PC-3 (cell line): ENCODE measurements around the gene SPEM3. TPM values are rescaled to one million over a fixed set of nuclear protein-coding genes. Genes with fewer than 3 reads are reported as not detected.

Experiments
- ATAC-seq: fragments of 200-7000 bp; cut with Tn5 transposase; 2 replicates; pipeline ENCODE4 v1.9.1; 2020; ENCODE audit warnings: mild to moderate bottlenecking, moderate library complexity
- BruUV-seq: library from RNA; stranded (reverse); fragments of 400-500 nt; replicated peaks from 2 replicates; lab custom pipeline; 2021; lab: Mats Ljungman, UMichigan
- CTCF ChIA-PET: fragments of 300-600 bp; sonication (Branson Sonifier 250); formaldehyde crosslinking; loops from one replicate; lab custom pipeline; 2022; ENCODE audit warnings: antibody characterized with exemption; lab: Charles Lee
- POLR2A ChIA-PET: fragments of 300-600 bp; sonication (Branson Sonifier 250); formaldehyde crosslinking; loops from one replicate; lab custom pipeline; 2022; ENCODE audit warnings: antibody characterized with exemption; ENCODE audit not compliant: unreplicated experiment; lab: Charles Lee
- DNase-seq: peaks from one replicate; pipeline ENCODE4 v3.0.0-alpha.2; 2015
- H2AFZ ChIP-seq: fragments of 300-600 bp; sonication (generic); 2 replicates; pipeline ENCODE4 v1.6.0; 2016; ENCODE audit warnings: antibody characterized with exemption, low read length
- H3F3A ChIP-seq: fragments of 300-600 bp; sonication (generic); one replicate; pipeline ENCODE4 v1.6.0; 2017; ENCODE audit warnings: antibody characterized with exemption, low read length, control low read depth, mild to moderate bottlenecking; ENCODE audit not compliant: unreplicated experiment
- H3K27ac ChIP-seq: fragments of 300-600 bp; sonication (generic); 2 replicates; pipeline ENCODE4 v1.5.1; 2016; ENCODE audit warnings: mild to moderate bottlenecking, low read length
- H3K27me3 ChIP-seq: fragments of 300-600 bp; sonication (generic); 2 replicates; pipeline ENCODE4 v1.6.1; 2016; ENCODE audit warnings: low read length, mixed read lengths
- H3K36me3 ChIP-seq: fragments of 300-600 bp; sonication (generic); 2 replicates; pipeline ENCODE4 v1.6.1; 2016; ENCODE audit warnings: low read depth, mixed run types, low read length, mixed read lengths
- H3K4me1 ChIP-seq: fragments of 300-600 bp; sonication (generic); 2 replicates; pipeline ENCODE4 v1.5.1; 2016; ENCODE audit warnings: low read length; ENCODE audit not compliant: insufficient read depth
- H3K4me2 ChIP-seq: fragments of 300-600 bp; sonication (generic); 2 replicates; pipeline ENCODE4 v1.6.0; 2016; ENCODE audit warnings: low read length
- H3K4me3 ChIP-seq: fragments of 300-600 bp; sonication (generic); 2 replicates; pipeline ENCODE4 v1.5.1; 2016; ENCODE audit warnings: mild to moderate bottlenecking, low read length, mixed read lengths
- H3K79me2 ChIP-seq: fragments of 300-600 bp; sonication (generic); 2 replicates; pipeline ENCODE4 v1.6.1; 2017; ENCODE audit warnings: low read length, mixed read lengths
- H3K9ac ChIP-seq: fragments of 300-600 bp; sonication (generic); 2 replicates; pipeline ENCODE4 v1.6.0; 2016; ENCODE audit warnings: mild to moderate bottlenecking, low read length
- H3K9me2 ChIP-seq: fragments of 300-600 bp; sonication (generic); replicated peaks from 2 replicates; pipeline ENCODE4 v1.6.1; 2016; ENCODE audit warnings: mixed run types, low read length, mixed read lengths
- H3K9me3 ChIP-seq: fragments of 300-600 bp; sonication (generic); 2 replicates; pipeline ENCODE4 v1.6.1; 2016; ENCODE audit warnings: low read length, mixed read lengths
- H4K20me1 ChIP-seq: fragments of 300-600 bp; sonication (generic); 2 replicates; pipeline ENCODE4 v1.6.1; 2016; ENCODE audit warnings: low read length, mixed read lengths
- EZH2 ChIP-seq: fragments of 300-600 bp; sonication (generic); IDR thresholded peaks from one replicate; pipeline ENCODE4 v1.6.1; 2017; ENCODE audit warnings: antibody characterized with exemption, mild to moderate bottlenecking, low read length; ENCODE audit not compliant: unreplicated experiment
- EZH2phosphoT487 ChIP-seq: fragments of 300-600 bp; sonication (generic); IDR thresholded peaks from 2 replicates; pipeline ENCODE4 v1.6.1; 2018; ENCODE audit warnings: mild to moderate bottlenecking, antibody characterized with exemption, low read length, borderline replicate concordance
- intact Hi-C: fragments of 100-400 bp; cut with micrococcal nuclease; formaldehyde crosslinking; loops from 2 replicates; pipeline ENCODE4 v1.9.0; 2023
- total RNA-seq: library from RNA; depleted of rRNA; stranded (reverse); fragments of >200 nt; gene quantifications from 2 replicates; pipeline ENCODE4 v1.2.3, GENCODE V29; 2014
- TF ChIP-seq, protein P1 (sequence below): fragments of 300-600 bp; sonication (generic); conservative IDR thresholded peaks from 2 replicates; pipeline ENCODE4 v1.5.1; 2017; ENCODE audit warnings: antibody characterized with exemption, low read depth, mild to moderate bottlenecking, low read length

The SPEM3 gene
- total RNA-seq, 1 experiment from 2014 or later, result not detected

DNA sequence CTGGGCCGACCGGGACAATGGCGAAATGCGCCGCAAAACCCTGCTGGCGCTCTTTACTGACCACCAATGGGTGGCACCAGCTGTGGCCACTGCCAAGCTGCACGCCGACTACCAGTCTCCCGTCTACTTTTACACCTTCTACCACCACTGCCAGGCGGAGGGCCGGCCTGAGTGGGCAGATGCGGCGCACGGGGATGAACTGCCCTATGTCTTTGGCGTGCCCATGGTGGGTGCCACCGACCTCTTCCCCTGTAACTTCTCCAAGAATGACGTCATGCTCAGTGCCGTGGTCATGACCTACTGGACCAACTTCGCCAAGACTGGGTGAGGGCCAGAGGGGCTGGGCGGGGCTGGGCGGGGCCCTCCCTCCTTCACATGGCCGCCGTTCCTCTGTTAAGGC is 12.9 kb upstream of the SPEM3 start:
- TF ChIP-seq EZH2 (no peak), EZH2phosphoT487 (no peak)
- TF ChIP-seq, protein P1, sequence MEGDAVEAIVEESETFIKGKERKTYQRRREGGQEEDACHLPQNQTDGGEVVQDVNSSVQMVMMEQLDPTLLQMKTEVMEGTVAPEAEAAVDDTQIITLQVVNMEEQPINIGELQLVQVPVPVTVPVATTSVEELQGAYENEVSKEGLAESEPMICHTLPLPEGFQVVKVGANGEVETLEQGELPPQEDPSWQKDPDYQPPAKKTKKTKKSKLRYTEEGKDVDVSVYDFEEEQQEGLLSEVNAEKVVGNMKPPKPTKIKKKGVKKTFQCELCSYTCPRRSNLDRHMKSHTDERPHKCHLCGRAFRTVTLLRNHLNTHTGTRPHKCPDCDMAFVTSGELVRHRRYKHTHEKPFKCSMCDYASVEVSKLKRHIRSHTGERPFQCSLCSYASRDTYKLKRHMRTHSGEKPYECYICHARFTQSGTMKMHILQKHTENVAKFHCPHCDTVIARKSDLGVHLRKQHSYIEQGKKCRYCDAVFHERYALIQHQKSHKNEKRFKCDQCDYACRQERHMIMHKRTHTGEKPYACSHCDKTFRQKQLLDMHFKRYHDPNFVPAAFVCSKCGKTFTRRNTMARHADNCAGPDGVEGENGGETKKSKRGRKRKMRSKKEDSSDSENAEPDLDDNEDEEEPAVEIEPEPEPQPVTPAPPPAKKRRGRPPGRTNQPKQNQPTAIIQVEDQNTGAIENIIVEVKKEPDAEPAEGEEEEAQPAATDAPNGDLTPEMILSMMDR, result no peak
- no peaks in the 10 kb centered on the region for H3K9me2 ChIP-seq
- H3K4me1 ChIP-seq, result no peaks in the 10 kb centered on the region
- H3K27ac ChIP-seq, result no peak overlapping the region
- ChIA-PET POLR2A (no interaction called here), CTCF (no interaction called here)
- no peaks in the 10 kb centered on the region for H4K20me1 ChIP-seq
- no peaks in the 10 kb centered on the region for H3K36me3 ChIP-seq
- H3K9ac ChIP-seq, result no peak overlapping the region
- intact Hi-C loops, result no loop called here
- DNase-seq, result no peak
- no peak overlapping the region for H3K4me2 ChIP-seq
- no peaks in the 10 kb centered on the region for H3K79me2 ChIP-seq
- H2AFZ ChIP-seq, result no peak overlapping the region
- no peak for ATAC-seq
- H3K4me3 ChIP-seq, result no peak overlapping the region
- no peaks in the 10 kb centered on the region for H3K9me3 ChIP-seq
- H3F3A ChIP-seq, result no peaks in the 10 kb centered on the region
- BruUV-seq, result no TSS peak
- no peaks in the 10 kb centered on the region for H3K27me3 ChIP-seq

DNA sequence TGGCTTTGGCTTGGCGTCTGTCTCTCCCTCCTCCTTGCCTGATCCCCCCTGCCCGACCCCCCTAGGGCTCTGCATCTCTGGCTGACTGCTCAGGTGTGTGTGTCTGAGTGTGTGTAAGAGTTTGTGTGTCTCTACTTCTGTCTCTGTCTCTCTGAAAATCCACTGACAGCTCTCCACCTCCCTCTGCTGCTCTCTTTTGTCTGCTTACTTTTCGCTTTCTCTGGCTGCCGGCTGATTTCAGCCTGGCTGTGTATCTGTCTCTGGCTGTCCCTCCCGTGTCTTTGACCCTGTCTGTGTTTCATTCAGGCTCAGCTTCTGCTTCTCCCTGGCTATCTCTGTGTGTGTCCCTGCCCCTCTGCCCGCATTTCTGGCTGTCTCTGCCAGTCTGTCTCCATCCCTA is 12.3 kb upstream of the SPEM3 start:
- ChIA-PET CTCF (no interaction called here), POLR2A (no interaction called here)
- no peaks in the 10 kb centered on the region for H3K36me3 ChIP-seq
- no peak for ATAC-seq
- TF ChIP-seq, protein P1, result no peak
- TF ChIP-seq EZH2 (no peak), EZH2phosphoT487 (no peak)
- no peaks in the 10 kb centered on the region for H3K79me2 ChIP-seq
- no peak overlapping the region for H3K9ac ChIP-seq
- no peaks in the 10 kb centered on the region for H3K9me3 ChIP-seq
- H3F3A ChIP-seq, result no peaks in the 10 kb centered on the region
- no peaks in the 10 kb centered on the region for H3K9me2 ChIP-seq
- no TSS peak for BruUV-seq
- H3K4me1 ChIP-seq, result no peaks in the 10 kb centered on the region
- no peak overlapping the region for H2AFZ ChIP-seq
- H4K20me1 ChIP-seq, result no peaks in the 10 kb centered on the region
- DNase-seq, result no peak
- H3K4me3 ChIP-seq, result no peak overlapping the region
- no peaks in the 10 kb centered on the region for H3K27me3 ChIP-seq
- intact Hi-C loops, result no loop called here
- no peak overlapping the region for H3K27ac ChIP-seq
- no peak overlapping the region for H3K4me2 ChIP-seq

DNA sequence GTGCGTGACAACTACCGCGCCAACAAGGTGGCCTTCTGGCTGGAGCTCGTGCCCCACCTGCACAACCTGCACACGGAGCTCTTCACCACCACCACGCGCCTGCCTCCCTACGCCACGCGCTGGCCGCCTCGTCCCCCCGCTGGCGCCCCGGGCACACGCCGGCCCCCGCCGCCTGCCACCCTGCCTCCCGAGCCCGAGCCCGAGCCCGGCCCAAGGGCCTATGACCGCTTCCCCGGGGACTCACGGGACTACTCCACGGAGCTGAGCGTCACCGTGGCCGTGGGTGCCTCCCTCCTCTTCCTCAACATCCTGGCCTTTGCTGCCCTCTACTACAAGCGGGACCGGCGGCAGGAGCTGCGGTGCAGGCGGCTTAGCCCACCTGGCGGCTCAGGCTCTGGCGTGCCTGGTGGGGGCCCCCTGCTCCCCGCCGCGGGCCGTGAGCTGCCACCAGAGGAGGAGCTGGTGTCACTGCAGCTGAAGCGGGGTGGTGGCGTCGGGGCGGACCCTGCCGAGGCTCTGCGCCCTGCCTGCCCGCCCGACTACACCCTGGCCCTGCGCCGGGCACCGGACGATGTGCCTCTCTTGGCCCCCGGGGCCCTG is 11.5 kb upstream of the SPEM3 start:
- DNase-seq (no peak), ATAC-seq (no peak)
- Histone ChIP-seq H4K20me1 (no peaks in the 10 kb centered on the region), H3K4me3 (no peak overlapping the region), H3K27ac (no peak overlapping the region), H3K9me2 (no peaks in the 10 kb centered on the region), H3F3A (no peaks in the 10 kb centered on the region), H3K36me3 (no peaks in the 10 kb centered on the region), H3K9me3 (no peaks in the 10 kb centered on the region), H3K27me3 (no peaks in the 10 kb centered on the region), H3K9ac (no peak overlapping the region), H3K4me2 (no peak overlapping the region), H2AFZ (no peak overlapping the region), H3K79me2 (no peaks in the 10 kb centered on the region), H3K4me1 (no peaks in the 10 kb centered on the region)
- BruUV-seq, result no TSS peak
- intact Hi-C loops, result no loop called here
- ChIA-PET CTCF (no interaction called here), POLR2A (no interaction called here)
- TF ChIP-seq EZH2, result no peak
- TF ChIP-seq, protein P1, result no peak
- TF ChIP-seq EZH2phosphoT487, result no peak
